Nephron (organoid): ENCODE results near the gene PIM2.

Source experiments
- H3K27ac Mint-ChIP-seq, 3 experiments: 2 replicates each; pipeline ENCODE4 v1.8.0; 2020; ENCODE audit warnings: mixed read lengths in 3 of 3, mild to moderate bottlenecking in 2 of 3, moderate library complexity in 1 of 3
- H3K27me3 Mint-ChIP-seq: 2 replicates; pipeline ENCODE4 v1.8.0; 2021; ENCODE audit warnings: low read depth, mild to moderate bottlenecking, moderate library complexity, mixed read lengths
- H3K36me3 Mint-ChIP-seq: 2 replicates; pipeline ENCODE4 v1.8.0; 2020; ENCODE audit warnings: low read depth, mixed read lengths
- H3K4me1 Mint-ChIP-seq: 2 replicates; pipeline ENCODE4 v1.8.0; 2020; ENCODE audit warnings: mixed read lengths
- H3K4me3 Mint-ChIP-seq, 3 experiments: 2 replicates each; pipeline ENCODE4 v1.8.0; 2020; ENCODE audit warnings: mild to moderate bottlenecking in 3 of 3, mixed read lengths in 3 of 3, moderate library complexity in 2 of 3
- H3K9me3 Mint-ChIP-seq: 2 replicates; pipeline ENCODE4 v1.8.0; 2020; ENCODE audit warnings: mixed read lengths
- TF ChIP-seq, protein P1 (sequence below), 3 experiments: fragments of 200-600 bp; sonication (generic); IDR thresholded peaks; one replicate each; pipeline ENCODE4 v1.5.0; 2021; ENCODE audit warnings: antibody characterized with exemption in 3 of 3; ENCODE audit not compliant: unreplicated experiment in 3 of 3

Gene PIM2

GRCh38 chrX:48913605-48914366 lies 5.0 kb downstream of the PIM2 start:
- Mint-ChIP-seq H3K4me3 (no peak overlapping the region), H3K27me3 (peaks cover 3% of the 10 kb centered on the region), H3K9me3 (peaks cover 10% of the 10 kb centered on the region), H3K4me1 (peaks cover 21% of the 10 kb centered on the region), H3K27ac (no peak overlapping the region), H3K36me3 (no peaks in the 10 kb centered on the region)
- TF ChIP-seq, protein P1, sequence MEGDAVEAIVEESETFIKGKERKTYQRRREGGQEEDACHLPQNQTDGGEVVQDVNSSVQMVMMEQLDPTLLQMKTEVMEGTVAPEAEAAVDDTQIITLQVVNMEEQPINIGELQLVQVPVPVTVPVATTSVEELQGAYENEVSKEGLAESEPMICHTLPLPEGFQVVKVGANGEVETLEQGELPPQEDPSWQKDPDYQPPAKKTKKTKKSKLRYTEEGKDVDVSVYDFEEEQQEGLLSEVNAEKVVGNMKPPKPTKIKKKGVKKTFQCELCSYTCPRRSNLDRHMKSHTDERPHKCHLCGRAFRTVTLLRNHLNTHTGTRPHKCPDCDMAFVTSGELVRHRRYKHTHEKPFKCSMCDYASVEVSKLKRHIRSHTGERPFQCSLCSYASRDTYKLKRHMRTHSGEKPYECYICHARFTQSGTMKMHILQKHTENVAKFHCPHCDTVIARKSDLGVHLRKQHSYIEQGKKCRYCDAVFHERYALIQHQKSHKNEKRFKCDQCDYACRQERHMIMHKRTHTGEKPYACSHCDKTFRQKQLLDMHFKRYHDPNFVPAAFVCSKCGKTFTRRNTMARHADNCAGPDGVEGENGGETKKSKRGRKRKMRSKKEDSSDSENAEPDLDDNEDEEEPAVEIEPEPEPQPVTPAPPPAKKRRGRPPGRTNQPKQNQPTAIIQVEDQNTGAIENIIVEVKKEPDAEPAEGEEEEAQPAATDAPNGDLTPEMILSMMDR (IDR thresholded peaks at IDR 0.05; ENCODE audit: unreplicated experiment in 3 of 3), result no peak

DNA sequence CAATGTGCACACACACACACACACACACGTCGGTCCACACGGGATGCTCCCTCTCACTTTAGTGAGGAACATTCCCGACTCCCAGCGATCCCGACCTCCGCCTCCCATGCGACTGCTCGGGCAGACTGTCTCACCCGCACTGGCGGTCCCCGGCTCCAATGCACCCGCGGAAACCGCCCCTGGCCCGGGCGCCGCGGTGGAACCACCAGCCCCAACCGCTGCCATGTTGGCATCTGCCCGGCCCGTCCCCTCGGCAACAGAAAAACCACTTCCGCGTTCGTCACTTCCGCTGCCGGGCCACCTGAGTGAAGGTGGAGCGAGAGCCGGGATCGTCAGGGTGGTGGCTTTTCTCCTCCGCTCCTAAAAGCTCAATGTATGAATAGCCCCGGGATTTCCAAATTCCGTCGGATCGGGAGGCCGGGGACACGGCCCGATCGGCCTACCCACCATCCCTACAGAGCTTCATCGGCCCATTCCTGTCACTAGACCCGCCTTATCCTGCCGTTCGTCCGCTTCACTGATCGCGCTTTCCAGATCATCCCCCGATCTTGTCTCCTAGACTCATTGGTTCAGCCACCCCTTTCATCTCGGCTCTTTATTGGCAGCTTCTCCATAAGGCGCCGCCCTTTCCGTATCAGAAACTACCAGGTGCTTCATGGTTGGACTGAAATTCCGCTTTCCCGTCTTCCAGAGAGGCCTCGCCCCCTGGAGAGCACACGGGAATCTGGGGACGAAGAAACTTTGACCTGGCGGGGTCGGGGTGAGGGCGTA lies 7.2 kb downstream of the PIM2 start, which contains the start of gene SLC35A2:
Gene SLC35A2 (minus strand): TSS at position 235 of the 771 bp plus-strand sequence. CDS start 10 bp downstream, at position 225.
- H3K9me3 Mint-ChIP-seq, result peaks cover 6% of the 10 kb centered on the region
- no peaks in the 10 kb centered on the region for H3K27me3 Mint-ChIP-seq
- H3K36me3 Mint-ChIP-seq, result peaks cover under 1% of the 10 kb centered on the region
- peak within 1 kb of the TSS; percentile 93 to 95 (median 93) for H3K4me3 Mint-ChIP-seq
- peak within 1 kb of the TSS; percentile 85 to 97 (median 92) for H3K27ac Mint-ChIP-seq
- TF ChIP-seq, protein P1 (IDR thresholded peaks at IDR 0.05; ENCODE audit: unreplicated experiment in 3 of 3), result no peak
- peaks cover 14% of the 10 kb centered on the region for H3K4me1 Mint-ChIP-seq

- peaks cover 3% of the 10 kb centered on the region for H3K36me3 Mint-ChIP-seq
- peak overlapping the region; percentile 93 to 95 (median 93) for H3K4me3 Mint-ChIP-seq
- TF ChIP-seq, protein P1 (IDR thresholded peaks at IDR 0.05; ENCODE audit: unreplicated experiment in 3 of 3), result no peak
- no peaks in the 10 kb centered on the region for H3K27me3 Mint-ChIP-seq
- H3K27ac Mint-ChIP-seq, result peak overlapping the region; percentile 85 to 97 (median 92)
- H3K9me3 Mint-ChIP-seq, result peaks cover 6% of the 10 kb centered on the region
- H3K4me1 Mint-ChIP-seq, result peaks cover 14% of the 10 kb centered on the region
These were observed 7.9 kb downstream of the PIM2 start for GRCh38 chrX:48910926-48911411.

- H3K36me3 Mint-ChIP-seq, result peaks cover 3% of the 10 kb centered on the region
- peaks cover 10% of the 10 kb centered on the region for H3K9me3 Mint-ChIP-seq
- TF ChIP-seq, protein P1 (IDR thresholded peaks at IDR 0.05; ENCODE audit: unreplicated experiment in 3 of 3), result no peak
- no peak overlapping the region for H3K27ac Mint-ChIP-seq
- H3K27me3 Mint-ChIP-seq, result no peaks in the 10 kb centered on the region
- peaks cover 14% of the 10 kb centered on the region for H3K4me1 Mint-ChIP-seq
- peak overlapping the region; percentile 12 to 93 (median 45) for H3K4me3 Mint-ChIP-seq
These were observed 9.0 kb downstream of the PIM2 start for GRCh38 chrX:48909703-48910294.

DNA sequence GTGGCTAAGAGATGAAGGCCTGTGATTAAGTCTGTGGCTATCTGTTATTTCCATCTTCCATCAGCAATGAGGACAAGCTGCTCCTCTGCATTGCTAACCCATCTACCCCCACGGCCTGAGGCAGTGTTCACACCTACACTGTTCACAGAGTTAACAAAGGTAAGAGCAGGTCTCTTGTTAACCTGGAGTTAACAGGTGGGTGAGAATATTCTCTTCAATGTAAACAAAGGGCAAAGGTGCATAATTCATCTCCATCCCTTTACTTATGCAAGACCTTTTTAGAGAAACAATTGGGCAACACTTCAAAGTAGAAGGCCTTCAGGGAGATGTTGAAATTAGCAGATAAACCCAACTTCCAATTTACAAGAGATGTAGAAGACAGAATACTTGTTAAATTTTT lies 10.2 kb downstream of the PIM2 start:
- Mint-ChIP-seq H3K27me3 (no peaks in the 10 kb centered on the region), H3K9me3 (peaks cover 14% of the 10 kb centered on the region), H3K27ac (no peak overlapping the region), H3K4me1 (peaks cover 14% of the 10 kb centered on the region), H3K4me3 (peak overlapping the region; percentile 40 to 45 (median 43)), H3K36me3 (peaks cover 10% of the 10 kb centered on the region)
- TF ChIP-seq, protein P1 (IDR thresholded peaks at IDR 0.05; ENCODE audit: unreplicated experiment in 3 of 3), result no peak
